Caco-2 (cell line): ENCODE results near the gene TPRX2. TPM values are rescaled to one million over a fixed set of nuclear protein-coding genes. Genes with fewer than 3 reads are reported as not detected.
"Not testable (repeated sequence)": the region's sequence is repeated elsewhere in the genome, so short reads cannot be mapped to it uniquely, and the experiment has no call there.

Experiments used
- BruUV-seq: library from RNA; stranded (reverse); fragments of 400-500 nt; replicated peaks from 2 replicates; lab custom pipeline; 2021; lab: Mats Ljungman, UMichigan
- CTCF ChIA-PET: fragments of 300-600 bp; sonication (Branson Sonifier 250); formaldehyde crosslinking; loops from one replicate; lab custom pipeline; 2022; ENCODE audit warnings: antibody characterized with exemption; lab: Charles Lee
- POLR2A ChIA-PET: fragments of 300-600 bp; sonication (Branson Sonifier 250); formaldehyde crosslinking; loops from one replicate; lab custom pipeline; 2022; ENCODE audit warnings: antibody characterized with exemption; lab: Charles Lee
- DNase-seq, 2 experiments: peaks; one replicate each; pipeline versions ENCODE4 v3.0.0 to v3.0.0-alpha.2; 2020 to 2022
- H3K27me3 ChIP-seq: replicated peaks from 2 replicates; pipeline ENCODE4 v1.6.0; 2011; ENCODE audit warnings: low read length; ENCODE audit not compliant: control insufficient read depth, insufficient read depth
- H3K36me3 ChIP-seq: 2 replicates; pipeline ENCODE4 v1.5.1; 2011; ENCODE audit warnings: low read length; ENCODE audit not compliant: control insufficient read depth, insufficient read depth
- H3K4me1 ChIP-seq: fragments of 250-450 bp; sonication (Bioruptor Pico); 2 replicates; pipeline ENCODE4 v1.5.1; 2020; ENCODE audit warnings: mild to moderate bottlenecking
- H3K4me3 ChIP-seq: 2 replicates; pipeline ENCODE4 v1.5.1; 2011; ENCODE audit warnings: low read depth, mild to moderate bottlenecking, control low read depth, low read length
- H3K9me3 ChIP-seq: fragments of 250-450 bp; sonication (Bioruptor Pico); 2 replicates; pipeline ENCODE4 v1.5.1; 2020; ENCODE audit warnings: mild to moderate bottlenecking, moderate library complexity
- H3K27ac Mint-ChIP-seq: one replicate; pipeline ENCODE4 v1.8.0; 2022; ENCODE audit warnings: mixed read lengths; ENCODE audit not compliant: unreplicated experiment
- H3K27me3 Mint-ChIP-seq: one replicate; pipeline ENCODE4 v1.8.0; 2022; ENCODE audit warnings: mixed read lengths; ENCODE audit not compliant: insufficient read depth, unreplicated experiment
- H3K36me3 Mint-ChIP-seq: one replicate; pipeline ENCODE4 v1.8.0; 2022; ENCODE audit warnings: mild to moderate bottlenecking, mixed read lengths; ENCODE audit not compliant: insufficient read depth, unreplicated experiment
- H3K4me1 Mint-ChIP-seq: one replicate; pipeline ENCODE4 v1.8.0; 2022; ENCODE audit warnings: low read depth, mixed read lengths; ENCODE audit not compliant: unreplicated experiment
- H3K4me3 Mint-ChIP-seq: one replicate; pipeline ENCODE4 v1.8.0; 2022; ENCODE audit warnings: mild to moderate bottlenecking, moderate library complexity, mixed read lengths; ENCODE audit not compliant: unreplicated experiment
- H3K9me3 Mint-ChIP-seq: one replicate; pipeline ENCODE4 v1.8.0; 2022; ENCODE audit warnings: mixed read lengths; ENCODE audit not compliant: unreplicated experiment
- CTCF ChIP-seq, 2 experiments: fragments of 200-600 bp in 1 of 2; IDR thresholded peaks; 1 replicate in 1 of 2; 2 replicates in 1 of 2; pipeline versions ENCODE4 v1.5.1 to v1.8.0; 2011 to 2022; ENCODE audit warnings: antibody characterized with exemption in 1 of 2, control low read depth in 1 of 2, inconsistent platforms in 1 of 2, low read depth in 1 of 2, low read length in 1 of 2, mild to moderate bottlenecking in 1 of 2, moderate library complexity in 1 of 2; ENCODE audit not compliant: insufficient read depth in 1 of 2, severe bottlenecking in 1 of 2, unreplicated experiment in 1 of 2
- intact Hi-C: fragments of 100-400 bp; cut with micrococcal nuclease; formaldehyde crosslinking; loops from one replicate; pipeline ENCODE4 v1.10.0; 2022; ENCODE audit not compliant: unreplicated experiment
- total RNA-seq: library from RNA; stranded (reverse); gene quantifications from 2 replicates; pipeline ENCODE4 v1.2.3, GENCODE V29; 2022

The TPRX2 gene
- total RNA-seq, 1 experiment from 2014 or later = not detected

GRCh38 chr19:47909350-47909749 lies 50.3 kb downstream of the TPRX2 start:
- H3K27me3 Mint-ChIP-seq, H3K9me3 Mint-ChIP-seq, H3K36me3 ChIP-seq, POLR2A ChIA-PET, H3K36me3 Mint-ChIP-seq, intact Hi-C loops, H3K27me3 ChIP-seq, H3K27ac Mint-ChIP-seq, H3K4me3 ChIP-seq, H3K4me3 Mint-ChIP-seq, H3K4me1 Mint-ChIP-seq, H3K9me3 ChIP-seq, BruUV-seq, CTCF ChIA-PET, H3K4me1 ChIP-seq: not testable (repeated sequence)
- peak; percentile 85 to 87 for DNase-seq
- TF ChIP-seq CTCF (IDR thresholded peaks at IDR 0.05; ENCODE audit: insufficient read depth in 1 of 2, low read depth in 1 of 2, low read length in 1 of 2, severe bottlenecking in 1 of 2, unreplicated experiment in 1 of 2) = peak in 1 of 2 experiments; percentile 60

- H3K27me3 Mint-ChIP-seq, BruUV-seq, H3K27ac Mint-ChIP-seq, H3K36me3 ChIP-seq, POLR2A ChIA-PET, H3K4me3 ChIP-seq, H3K9me3 ChIP-seq, CTCF ChIA-PET, H3K9me3 Mint-ChIP-seq, H3K36me3 Mint-ChIP-seq, H3K4me1 Mint-ChIP-seq, H3K4me1 ChIP-seq, intact Hi-C loops, H3K27me3 ChIP-seq, H3K4me3 Mint-ChIP-seq: not testable (repeated sequence)
- DNase-seq = peak in 1 of 2 experiments; percentile 9
Measured at GRCh38 chr19:47910191-47910590, 51.2 kb downstream of the TPRX2 start.

Other genes with a start within 250 kb of the TPRX2 start
- gene EHD2, start 145.8 kb upstream of the TPRX2 start, total RNA-seq = 13.3 and 14.6 TPM in 2 replicates
- gene NOP53, start 113.7 kb upstream of the TPRX2 start, total RNA-seq = 347 and 360 TPM in 2 replicates
- 110 and 119 TPM in 2 replicates for gene SELENOW, start 80.5 kb upstream of the TPRX2 start, total RNA-seq
- gene TPRX1, start 54.7 kb upstream of the TPRX2 start, total RNA-seq = not detected in 2 replicates
- gene CRX, start 37.3 kb upstream of the TPRX2 start, total RNA-seq = not detected in 2 replicates
- 4.5 TPM in 2 replicates for gene SULT2A1, start 27.1 kb downstream of the TPRX2 start, total RNA-seq
- gene BSPH1, start 132.9 kb downstream of the TPRX2 start, total RNA-seq = not detected in 2 replicates
- gene ELSPBP1, start 135.4 kb downstream of the TPRX2 start, total RNA-seq = not detected in 2 replicates
- gene CABP5, start 184.8 kb downstream of the TPRX2 start, total RNA-seq = not detected in 2 replicates